Right lobe of liver (tissue), 4 donors: ENCODE data around the gene FHIT.

Experiments
- POLR2A ChIP-seq: fragments of 450-650 bp; IDR thresholded peaks from one replicate; pipeline ENCODE4 v1.6.1; 2017; ENCODE audit warnings: antibody characterized with exemption, mild to moderate bottlenecking
- TF ChIP-seq, protein P1 (sequence below), 4 donors: fragments of 200-600 bp in 3 of 4; fragments of 450-650 bp in 1 of 4; IDR thresholded peaks; one replicate each; pipeline versions ENCODE4 v1.5.1 to v1.8.0; 2016 to 2022; ENCODE audit warnings: antibody characterized with exemption in 4 of 4, mild to moderate bottlenecking in 2 of 4
- donor health status: DM: no; HTN: no; CAD: no.
- donor health status: DM: no; HTN: no; CAD: no.
- donor health status: DM: no; HTN: yes; CAD: no.

DNA sequence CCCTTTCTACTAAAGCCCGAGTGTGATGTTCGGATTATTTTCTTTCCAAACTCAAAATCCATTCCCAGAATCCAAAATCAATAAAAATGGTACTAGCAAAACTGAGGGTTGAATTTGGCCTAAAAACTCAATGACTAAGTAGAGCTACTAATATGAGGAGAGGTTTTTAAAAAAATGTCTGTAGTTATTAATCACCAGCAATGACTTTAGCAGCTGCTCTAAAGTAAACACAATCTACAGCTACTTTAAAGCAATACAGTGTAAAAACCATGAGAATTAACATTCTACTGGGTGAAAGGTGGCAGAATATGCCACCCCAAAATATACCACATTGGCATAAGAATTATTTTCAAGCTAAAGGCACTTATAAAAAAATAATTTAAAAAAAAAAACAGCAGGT is 23.5 kb downstream of the FHIT start:
- TF ChIP-seq, protein P1, sequence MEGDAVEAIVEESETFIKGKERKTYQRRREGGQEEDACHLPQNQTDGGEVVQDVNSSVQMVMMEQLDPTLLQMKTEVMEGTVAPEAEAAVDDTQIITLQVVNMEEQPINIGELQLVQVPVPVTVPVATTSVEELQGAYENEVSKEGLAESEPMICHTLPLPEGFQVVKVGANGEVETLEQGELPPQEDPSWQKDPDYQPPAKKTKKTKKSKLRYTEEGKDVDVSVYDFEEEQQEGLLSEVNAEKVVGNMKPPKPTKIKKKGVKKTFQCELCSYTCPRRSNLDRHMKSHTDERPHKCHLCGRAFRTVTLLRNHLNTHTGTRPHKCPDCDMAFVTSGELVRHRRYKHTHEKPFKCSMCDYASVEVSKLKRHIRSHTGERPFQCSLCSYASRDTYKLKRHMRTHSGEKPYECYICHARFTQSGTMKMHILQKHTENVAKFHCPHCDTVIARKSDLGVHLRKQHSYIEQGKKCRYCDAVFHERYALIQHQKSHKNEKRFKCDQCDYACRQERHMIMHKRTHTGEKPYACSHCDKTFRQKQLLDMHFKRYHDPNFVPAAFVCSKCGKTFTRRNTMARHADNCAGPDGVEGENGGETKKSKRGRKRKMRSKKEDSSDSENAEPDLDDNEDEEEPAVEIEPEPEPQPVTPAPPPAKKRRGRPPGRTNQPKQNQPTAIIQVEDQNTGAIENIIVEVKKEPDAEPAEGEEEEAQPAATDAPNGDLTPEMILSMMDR (IDR thresholded peaks at IDR 0.05) = no peak
- no peak for TF ChIP-seq POLR2A
